Lower leg skin (tissue), 3 donors: ENCODE data around the gene FAM177A1.

Experiments
- POLR2A ChIP-seq, 2 donors: fragments of 450-650 bp; IDR thresholded peaks; one replicate each; pipeline ENCODE4 v1.6.1; 2016 to 2017; ENCODE audit warnings: antibody characterized with exemption in 2 of 2, mild to moderate bottlenecking in 1 of 2, moderate library complexity in 1 of 2
- TF ChIP-seq, protein P1 (sequence below), 3 donors: fragments of 450-650 bp; IDR thresholded peaks; one replicate each; pipeline ENCODE4 v1.5.1; 2016; ENCODE audit warnings: antibody characterized with exemption in 3 of 3, mild to moderate bottlenecking in 3 of 3, moderate library complexity in 2 of 3

DNA sequence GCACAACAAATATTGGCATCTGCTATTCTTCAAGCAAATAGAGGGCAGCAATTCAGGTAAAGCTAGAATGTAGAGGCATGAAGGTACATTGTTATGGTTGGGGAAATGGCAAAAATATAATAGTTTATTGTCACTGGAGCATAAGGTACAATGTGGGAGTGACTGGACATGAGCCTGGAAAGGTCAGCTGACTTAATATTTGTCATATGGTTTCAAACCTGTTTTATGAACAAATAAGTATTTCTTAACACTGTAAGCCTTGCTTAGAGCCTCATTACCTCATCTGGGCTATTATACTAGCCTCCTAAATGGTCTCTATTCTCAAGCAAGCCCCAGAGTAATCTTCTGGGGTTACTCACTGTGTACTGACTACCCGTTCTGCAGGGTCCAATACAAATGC lies 33.7 kb downstream of the FAM177A1 start:
- TF ChIP-seq, protein P1, sequence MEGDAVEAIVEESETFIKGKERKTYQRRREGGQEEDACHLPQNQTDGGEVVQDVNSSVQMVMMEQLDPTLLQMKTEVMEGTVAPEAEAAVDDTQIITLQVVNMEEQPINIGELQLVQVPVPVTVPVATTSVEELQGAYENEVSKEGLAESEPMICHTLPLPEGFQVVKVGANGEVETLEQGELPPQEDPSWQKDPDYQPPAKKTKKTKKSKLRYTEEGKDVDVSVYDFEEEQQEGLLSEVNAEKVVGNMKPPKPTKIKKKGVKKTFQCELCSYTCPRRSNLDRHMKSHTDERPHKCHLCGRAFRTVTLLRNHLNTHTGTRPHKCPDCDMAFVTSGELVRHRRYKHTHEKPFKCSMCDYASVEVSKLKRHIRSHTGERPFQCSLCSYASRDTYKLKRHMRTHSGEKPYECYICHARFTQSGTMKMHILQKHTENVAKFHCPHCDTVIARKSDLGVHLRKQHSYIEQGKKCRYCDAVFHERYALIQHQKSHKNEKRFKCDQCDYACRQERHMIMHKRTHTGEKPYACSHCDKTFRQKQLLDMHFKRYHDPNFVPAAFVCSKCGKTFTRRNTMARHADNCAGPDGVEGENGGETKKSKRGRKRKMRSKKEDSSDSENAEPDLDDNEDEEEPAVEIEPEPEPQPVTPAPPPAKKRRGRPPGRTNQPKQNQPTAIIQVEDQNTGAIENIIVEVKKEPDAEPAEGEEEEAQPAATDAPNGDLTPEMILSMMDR (IDR thresholded peaks at IDR 0.05) = no peak
- no peak for TF ChIP-seq POLR2A (IDR thresholded peaks at IDR 0.05)
